HUES64 (cell line): Measurements from ENCODE around the gene C6orf15.

Experiments
- H3K27ac ChIP-seq: 2 replicates; pipeline ENCODE4 v1.7.0; 2013; ENCODE audit warnings: low read depth, low read length, inconsistent platforms
- H3K27me3 ChIP-seq: 2 replicates; pipeline ENCODE4 v1.6.1; 2013; ENCODE audit warnings: mild to moderate bottlenecking, low read length; ENCODE audit not compliant: insufficient read depth
- H3K36me3 ChIP-seq: 2 replicates; pipeline ENCODE4 v1.6.1; 2013; ENCODE audit warnings: mild to moderate bottlenecking, low read length; ENCODE audit not compliant: insufficient read depth
- H3K4me1 ChIP-seq: 2 replicates; pipeline ENCODE4 v1.6.1; 2013; ENCODE audit warnings: mild to moderate bottlenecking, low read length, moderate library complexity; ENCODE audit not compliant: insufficient read depth
- H3K4me3 ChIP-seq: 2 replicates; pipeline ENCODE4 v1.5.1; 2013; ENCODE audit warnings: mild to moderate bottlenecking, low read length, moderate library complexity
- H3K9ac ChIP-seq: 2 replicates; pipeline ENCODE4 v1.6.1; 2013; ENCODE audit warnings: mild to moderate bottlenecking, low read depth, low read length
- H3K9me3 ChIP-seq: 2 replicates; pipeline ENCODE4 v1.6.1; 2013; ENCODE audit warnings: low read depth, low read length; ENCODE audit not compliant: insufficient read depth
- WGBS: fragments of 150-250, 120-280 bp; methylation state at CpG from one replicate; pipeline ENCODE4 v1.1.7; 2013; ENCODE audit warnings: missing lambda C conversion rate; 5-methylcytosine and 5-hydroxymethylcytosine counted together

The C6orf15 gene

GRCh38 chr6:31098449-31098938, 13.9 kb downstream of the C6orf15 start:
- no peaks in the 10 kb centered on the region for H3K4me1 ChIP-seq
- no peaks in the 10 kb centered on the region for H3K27me3 ChIP-seq
- no peak overlapping the region for H3K9ac ChIP-seq
- H3K27ac ChIP-seq = no peak overlapping the region
- H3K36me3 ChIP-seq = no peaks in the 10 kb centered on the region
- WGBS = 94% methylated on average over 2 of the region's 4 CpGs
- H3K4me3 ChIP-seq = no peak overlapping the region
- no peaks in the 10 kb centered on the region for H3K9me3 ChIP-seq

- Histone ChIP-seq H3K9ac (no peak overlapping the region), H3K9me3 (no peaks in the 10 kb centered on the region), H3K36me3 (no peaks in the 10 kb centered on the region), H3K4me3 (no peak overlapping the region), H3K4me1 (no peaks in the 10 kb centered on the region), H3K27me3 (no peaks in the 10 kb centered on the region), H3K27ac (no peak overlapping the region)
- 92% methylated on average over 5 of the region's 5 CpGs for WGBS
Observed at GRCh38 chr6:31096656-31097055, 15.7 kb downstream of the C6orf15 start.

GRCh38 chr6:31096215-31096614, 16.2 kb downstream of the C6orf15 start:
- Histone ChIP-seq H3K27me3 (no peaks in the 10 kb centered on the region), H3K4me3 (no peak overlapping the region), H3K9ac (no peak overlapping the region), H3K4me1 (no peaks in the 10 kb centered on the region), H3K36me3 (no peaks in the 10 kb centered on the region), H3K9me3 (no peaks in the 10 kb centered on the region), H3K27ac (no peak overlapping the region)
- 92% methylated on average over 2 of the region's 3 CpGs for WGBS

GRCh38 chr6:31094389-31094881, 17.9 kb downstream of the C6orf15 start:
- Histone ChIP-seq H3K9me3 (no peaks in the 10 kb centered on the region), H3K4me1 (no peaks in the 10 kb centered on the region), H3K36me3 (no peaks in the 10 kb centered on the region), H3K9ac (no peak overlapping the region), H3K27me3 (no peaks in the 10 kb centered on the region), H3K4me3 (no peak overlapping the region), H3K27ac (no peak overlapping the region)
- WGBS = 79% methylated on average over 3 of the region's 3 CpGs

GRCh38 chr6:31092769-31093505, 19.4 kb downstream of the C6orf15 start:
- no peaks in the 10 kb centered on the region for H3K36me3 ChIP-seq
- no peak overlapping the region for H3K9ac ChIP-seq
- H3K9me3 ChIP-seq = no peaks in the 10 kb centered on the region
- WGBS = 90% methylated on average over 12 of the region's 12 CpGs
- no peak overlapping the region for H3K27ac ChIP-seq
- H3K4me3 ChIP-seq = no peak overlapping the region
- H3K27me3 ChIP-seq = no peaks in the 10 kb centered on the region
- H3K4me1 ChIP-seq = no peaks in the 10 kb centered on the region

- Histone ChIP-seq H3K27me3 (no peaks in the 10 kb centered on the region), H3K4me3 (no peak overlapping the region), H3K9ac (no peak overlapping the region), H3K4me1 (peaks cover 2% of the 10 kb centered on the region), H3K36me3 (no peaks in the 10 kb centered on the region), H3K9me3 (no peaks in the 10 kb centered on the region), H3K27ac (no peak overlapping the region)
- 94% methylated on average over 2 of the region's 2 CpGs for WGBS
Observed at GRCh38 chr6:31092238-31092637, 20.1 kb downstream of the C6orf15 start.

GRCh38 chr6:31091680-31092079, 20.7 kb downstream of the C6orf15 start:
- no peak overlapping the region for H3K9ac ChIP-seq
- peaks cover 7% of the 10 kb centered on the region for H3K4me1 ChIP-seq
- no peaks in the 10 kb centered on the region for H3K9me3 ChIP-seq
- H3K27me3 ChIP-seq = no peaks in the 10 kb centered on the region
- H3K36me3 ChIP-seq = no peaks in the 10 kb centered on the region
- no peak overlapping the region for H3K27ac ChIP-seq
- 66% methylated on average over 3 of the region's 3 CpGs for WGBS
- H3K4me3 ChIP-seq = no peak overlapping the region

GRCh38 chr6:31090973-31091364, 21.4 kb downstream of the C6orf15 start:
- H3K9ac ChIP-seq = no peak overlapping the region
- no peaks in the 10 kb centered on the region for H3K9me3 ChIP-seq
- peaks cover 8% of the 10 kb centered on the region for H3K4me1 ChIP-seq
- H3K4me3 ChIP-seq = no peak overlapping the region
- WGBS = 93% methylated on average over 6 of the region's 6 CpGs
- no peaks in the 10 kb centered on the region for H3K27me3 ChIP-seq
- H3K27ac ChIP-seq = no peak overlapping the region
- no peaks in the 10 kb centered on the region for H3K36me3 ChIP-seq

- WGBS = 95% methylated on average over 2 of the region's 3 CpGs
Observed at GRCh38 chr6:31090275-31090972, 22.0 kb downstream of the C6orf15 start.

GRCh38 chr6:31087494-31088089, 24.8 kb downstream of the C6orf15 start:
- Histone ChIP-seq H3K4me3 (no peak overlapping the region), H3K27me3 (no peaks in the 10 kb centered on the region), H3K4me1 (peaks cover 8% of the 10 kb centered on the region), H3K27ac (no peak overlapping the region), H3K36me3 (no peaks in the 10 kb centered on the region), H3K9me3 (no peaks in the 10 kb centered on the region), H3K9ac (no peak overlapping the region)
- WGBS = 3% methylated on average over 12 of the region's 14 CpGs

More at GRCh38 chr6:31090275-31090972, 22.0 kb downstream of the C6orf15 start:
- peaks cover 8% of the 10 kb centered on the region for H3K4me1 ChIP-seq
- H3K9ac ChIP-seq = no peak overlapping the region
- no peaks in the 10 kb centered on the region for H3K27me3 ChIP-seq
- H3K27ac ChIP-seq = no peak overlapping the region
- H3K4me3 ChIP-seq = no peak overlapping the region
- no peaks in the 10 kb centered on the region for H3K9me3 ChIP-seq
- no peaks in the 10 kb centered on the region for H3K36me3 ChIP-seq

GRCh38 chr6:31086788-31087440, 25.5 kb downstream of the C6orf15 start:
- Histone ChIP-seq H3K9ac (no peak overlapping the region), H3K9me3 (no peaks in the 10 kb centered on the region), H3K27me3 (no peaks in the 10 kb centered on the region), H3K4me3 (no peak overlapping the region), H3K4me1 (peaks cover 8% of the 10 kb centered on the region), H3K36me3 (no peaks in the 10 kb centered on the region), H3K27ac (no peak overlapping the region)
- 81% methylated on average over 7 of the region's 7 CpGs for WGBS
